HepG2 (cell line): Measurements from ENCODE around the gene CELF2. TPM values are rescaled to one million over a fixed set of nuclear protein-coding genes. Genes with fewer than 3 reads are reported as not detected.

Experiments
- ATAC-seq: fragments of 200-7000 bp; cut with Tn5 transposase; 3 replicates; pipeline ENCODE4 v1.9.1; 2020; ENCODE audit warnings: mild to moderate bottlenecking, moderate library complexity
- BruUV-seq: library from RNA; stranded (reverse); fragments of 400-500 nt; replicated peaks from 2 replicates; lab custom pipeline; 2021; lab: Mats Ljungman, UMichigan
- CTCF ChIA-PET: fragments of 300-600 bp; formaldehyde crosslinking; extraction: SDS; loops from one replicate; lab custom pipeline; 2021; ENCODE audit warnings: low total read pairs, inconsistent platforms, low intra/inter-chr PET ratio; lab: Yijun Ruan, JAX
- POLR2A ChIA-PET: fragments of 350-600 bp; sonication (Branson Sonifier 250); formaldehyde crosslinking; loops from one replicate; lab custom pipeline; 2020; ENCODE audit warnings: antibody characterized with exemption, inconsistent platforms; lab: Yijun Ruan, JAX
- DNase-seq: peaks from one replicate; pipeline ENCODE4 v3.0.0-alpha.2; 2015; ENCODE audit warnings: low spot score
- FAIRE-seq: peaks from 3 replicates; lab custom pipeline; 2011; peaks lifted over from hg19 to GRCh38; lab: Jason Lieb, UNC
- H2AFZ ChIP-seq: one replicate; pipeline ENCODE4 v1.6.1; 2011; ENCODE audit warnings: low read length, inconsistent platforms
- H3K27ac ChIP-seq: fragments of 300-600 bp; 3 replicates; pipeline ENCODE4 v1.8.0; 2011; ENCODE audit warnings: mixed run types, mild to moderate bottlenecking, mixed read lengths, low read length, inconsistent platforms; ENCODE audit not compliant: insufficient read depth; ENCODE audit errors: extremely low read length
- H3K27me3 ChIP-seq, 2 experiments: fragments of 200-600 bp in 1 of 2; 2 replicates in 1 of 2; 3 replicates in 1 of 2; pipeline versions ENCODE4 v1.6.0 to v1.8.0; 2011; ENCODE audit warnings: low read length in 2 of 2, mild to moderate bottlenecking in 2 of 2, moderate library complexity in 2 of 2, inconsistent platforms in 1 of 2; ENCODE audit not compliant: insufficient read depth in 2 of 2, control insufficient read depth in 1 of 2
- H3K36me3 ChIP-seq, 2 experiments: fragments of 200-600 bp in 1 of 2; replicated peaks in 1 of 2; 2 replicates in 1 of 2; 3 replicates in 1 of 2; pipeline versions ENCODE4 v1.5.1 to v1.8.0; 2011; ENCODE audit warnings: low read length in 2 of 2, inconsistent platforms in 1 of 2; ENCODE audit not compliant: insufficient read depth in 2 of 2, control insufficient read depth in 1 of 2
- H3K4me1 ChIP-seq: 2 replicates; pipeline ENCODE4 v1.5.1; 2012; ENCODE audit warnings: low read length, inconsistent platforms; ENCODE audit not compliant: insufficient read depth
- H3K4me2 ChIP-seq: 2 replicates; pipeline ENCODE4 v1.6.0; 2011; ENCODE audit warnings: low read depth, low read length, inconsistent platforms
- H3K4me3 ChIP-seq, 3 experiments: fragments of 200-600 bp in 1 of 3; sonication (generic), shearing (Covaris generic) in 1 of 3; replicated peaks in 1 of 3; 2 replicates each; pipeline ENCODE4 v1.5.1; 2011 to 2016; ENCODE audit warnings: low read length in 3 of 3, inconsistent platforms in 2 of 3, low read depth in 2 of 3, mild to moderate bottlenecking in 2 of 3, control low read depth in 1 of 3, mixed read lengths in 1 of 3; ENCODE audit not compliant: insufficient read depth in 1 of 3
- H3K79me2 ChIP-seq: one replicate; pipeline ENCODE4 v1.6.1; 2011; ENCODE audit warnings: low read length, inconsistent platforms; ENCODE audit not compliant: insufficient read depth
- H3K9ac ChIP-seq: 2 replicates; pipeline ENCODE4 v1.6.0; 2011; ENCODE audit warnings: mild to moderate bottlenecking, low read depth, low read length, inconsistent platforms; ENCODE audit not compliant: insufficient read depth
- H3K9me3 ChIP-seq: 2 replicates; pipeline ENCODE4 v1.5.1; 2012; ENCODE audit warnings: mild to moderate bottlenecking, low read length
- H4K20me1 ChIP-seq: 2 replicates; pipeline ENCODE4 v1.6.0; 2011; ENCODE audit warnings: inconsistent platforms, mild to moderate bottlenecking, low read length, moderate library complexity; ENCODE audit not compliant: insufficient read depth
- E2F2 ChIP-seq: sonication (generic); formaldehyde crosslinking; IDR thresholded peaks from 2 replicates; pipeline ENCODE4 v1.4.0; 2020; ENCODE audit warnings: missing genetic modification reagents, borderline replicate concordance
- ELF3 ChIP-seq: IDR thresholded peaks from 2 replicates; pipeline ENCODE4 v1.6.1; 2016; ENCODE audit warnings: missing genetic modification reagents, missing compliant biosample characterization
- HOXA7 ChIP-seq: sonication (generic); formaldehyde crosslinking; IDR thresholded peaks from 2 replicates; pipeline ENCODE4 v1.8.1; 2022; ENCODE audit warnings: mild to moderate bottlenecking, missing genetic modification reagents, moderate library complexity
- MTERF4 ChIP-seq: sonication (generic); formaldehyde crosslinking; IDR thresholded peaks from 2 replicates; pipeline ENCODE4 v1.8.0; 2023; ENCODE audit warnings: mild to moderate bottlenecking, missing genetic modification reagents
- NCOA1 ChIP-seq: sonication (generic); formaldehyde crosslinking; IDR thresholded peaks from 2 replicates; pipeline ENCODE4 v1.9.0; 2021; ENCODE audit warnings: missing genetic modification reagents
- NFE2 ChIP-seq: sonication (generic); formaldehyde crosslinking; IDR thresholded peaks from 2 replicates; pipeline ENCODE4 v1.4.0; 2020; ENCODE audit warnings: missing genetic modification reagents
- PAX8 ChIP-seq: sonication (generic); formaldehyde crosslinking; IDR thresholded peaks from 2 replicates; pipeline ENCODE4 v1.8.0; 2022; ENCODE audit warnings: mild to moderate bottlenecking, missing genetic modification reagents, borderline replicate concordance
- PCBP1 ChIP-seq: fragments of 200-400 bp; formaldehyde crosslinking; IDR thresholded peaks from 2 replicates; pipeline ENCODE4 v1.6.1; 2017; ENCODE audit warnings: mild to moderate bottlenecking, low read depth, low read length, borderline replicate concordance
- POLR2AphosphoS2 ChIP-seq: IDR thresholded peaks from 2 replicates; pipeline ENCODE4 v1.6.1; 2011; ENCODE audit warnings: low read depth, low read length, improper control_type of control experiment
- RCOR2 ChIP-seq: IDR thresholded peaks from 2 replicates; pipeline ENCODE4 v1.6.1; 2016; ENCODE audit warnings: missing biosample characterization, missing genetic modification reagents
- SMARCC2 ChIP-seq: fragments of 450-650 bp; IDR thresholded peaks from 2 replicates; pipeline ENCODE4 v1.6.1; 2017; ENCODE audit warnings: antibody characterized with exemption, mild to moderate bottlenecking
- ZNF276 ChIP-seq: sonication (generic); formaldehyde crosslinking; IDR thresholded peaks from 2 replicates; pipeline ENCODE4 v1.4.0; 2020; ENCODE audit warnings: mild to moderate bottlenecking, low read depth, missing genetic modification reagents
- ZNF580 ChIP-seq: IDR thresholded peaks from 2 replicates; pipeline ENCODE4 v1.6.1; 2016; ENCODE audit warnings: low read depth, borderline replicate concordance
- ZNF740 ChIP-seq: sonication (generic); formaldehyde crosslinking; IDR thresholded peaks from 2 replicates; pipeline ENCODE4 v1.4.0; 2020; ENCODE audit warnings: missing genetic modification reagents
- ZNF749 ChIP-seq: sonication (generic); formaldehyde crosslinking; IDR thresholded peaks from 2 replicates; pipeline ENCODE4 v1.8.0; 2022; ENCODE audit warnings: mild to moderate bottlenecking, missing genetic modification reagents, moderate library complexity, borderline replicate concordance
- ZNF792 ChIP-seq: IDR thresholded peaks from 2 replicates; pipeline ENCODE4 v1.6.1; 2016
- WGBS: methylation state at CpG from one replicate; pipeline ENCODE4 v1.1.6; 2017; ENCODE audit warnings: low lambda C conversion rate; 5-methylcytosine and 5-hydroxymethylcytosine counted together
- in situ Hi-C: cut with HindIII; loops from 2 replicates; pipeline ENCODE4 v1.10.0; 2017; ENCODE audit warnings: low pct_unique_long_range_greater_than_20kb; ENCODE audit not compliant: extremely low pct_ligation_motif_present
- intact Hi-C: fragments of 100-400 bp; cut with micrococcal nuclease; formaldehyde crosslinking; loops from one replicate; pipeline ENCODE4 v1.10.0; 2022; ENCODE audit not compliant: unreplicated experiment
- polyA plus RNA-seq, 8 experiments: library from polyadenylated mRNA; depleted of rRNA in 3 of 8; stranded (reverse) in 7 of 8; unstranded in 1 of 8; fragments of >200 nt; fragmentation: Illumina TruSeq in 4 of 8; extraction: Trizol in 4 of 8; gene quantifications; 2 replicates each; pipeline versions ENCODE4 v1.2.1 to v1.2.3, GENCODE V29; 2011 to 2016; ENCODE audit warnings: low read depth in 4 of 8, missing spikeins in 1 of 8, mixed read lengths in 1 of 8; ENCODE audit not compliant: insufficient read depth in 1 of 8
- total RNA-seq, 5 experiments: library from RNA; depleted of rRNA; stranded (reverse); fragments of >200 nt; fragmentation: Illumina TruSeq; extraction: Trizol; gene quantifications; 2 replicates each; pipeline ENCODE4 v1.2.3, GENCODE V29; 2016; ENCODE audit warnings: low read depth in 1 of 5

Gene CELF2
- total and polyA plus RNA-seq, 2 of the 13 experiments (the other 11 are each of a cell fraction or from before 2014, with no cell fraction given) = not detected

- Histone ChIP-seq H3K9me3 (no peaks in the 10 kb centered on the region), H3K27ac (no peak overlapping the region), H3K4me1 (no peaks in the 10 kb centered on the region), H3K4me2 (no peak overlapping the region), H3K36me3 (no peaks in the 10 kb centered on the region), H3K27me3 (peaks cover 0 to 10% of the 10 kb centered on the region in 2 experiments; a peak in 1 of 5 replicates), H3K4me3 (no peak overlapping the region), H3K79me2 (no peaks in the 10 kb centered on the region), H3K9ac (no peak overlapping the region), H2AFZ (no peak overlapping the region), H4K20me1 (no peaks in the 10 kb centered on the region)
- FAIRE-seq (no peak), ATAC-seq (no peak), DNase-seq (no peak)
- intact Hi-C loops = no loop called here
- POLR2A ChIA-PET = no interaction called here
- BruUV-seq = no TSS peak
- in situ Hi-C loops = no loop called here
- no peak for TF ChIP-seq PCBP1
- no peak for TF ChIP-seq ELF3 (CRISPR knock-in tag)
- TF ChIP-seq SMARCC2 = no peak
- no peak for TF ChIP-seq NFE2 (CRISPR knock-in tag)
- TF ChIP-seq PAX8 (CRISPR knock-in tag) = no peak
- no peak for TF ChIP-seq ZNF580 (CRISPR knock-in tag)
- TF ChIP-seq ZNF740 (CRISPR knock-in tag) = no peak
- TF ChIP-seq ZNF749 (CRISPR knock-in tag) = no peak
- TF ChIP-seq MTERF4 (CRISPR knock-in tag) = no peak
- no peak for TF ChIP-seq HOXA7 (CRISPR knock-in tag)
- no peak for TF ChIP-seq NCOA1 (CRISPR knock-in tag)
- no peak for TF ChIP-seq ZNF792 (CRISPR knock-in tag)
- TF ChIP-seq RCOR2 (CRISPR knock-in tag) = no peak
- TF ChIP-seq ZNF276 (CRISPR knock-in tag) = no peak
- TF ChIP-seq POLR2AphosphoS2 = no peak
- TF ChIP-seq E2F2 (CRISPR knock-in tag) = no peak
- CTCF ChIA-PET = no interaction called here
- under 1% methylated on average over 5 of the region's 5 CpGs for WGBS
Measured at GRCh38 chr10:11108356-11108755, 90.7 kb downstream of the CELF2 start.
